IPS-20b (cell line): Measurements from ENCODE around the gene GCAT.

Source experiments
- H3K27ac ChIP-seq: one replicate; pipeline ENCODE4 v1.5.1; 2013; ENCODE audit warnings: low read length
- H3K27me3 ChIP-seq: 2 replicates; pipeline ENCODE4 v1.6.1; 2013; ENCODE audit warnings: mild to moderate bottlenecking, low read length, inconsistent platforms; ENCODE audit not compliant: insufficient read depth
- H3K36me3 ChIP-seq: 2 replicates; pipeline ENCODE4 v1.6.1; 2013; ENCODE audit warnings: low read depth, mild to moderate bottlenecking, inconsistent platforms, low read length, moderate library complexity; ENCODE audit not compliant: insufficient read depth
- H3K4me1 ChIP-seq: 2 replicates; pipeline ENCODE4 v1.6.1; 2013; ENCODE audit warnings: mild to moderate bottlenecking, control low read depth, inconsistent platforms, low read length, moderate library complexity; ENCODE audit not compliant: insufficient read depth
- H3K4me3 ChIP-seq: 2 replicates; pipeline ENCODE4 v1.5.1; 2013; ENCODE audit warnings: mild to moderate bottlenecking, low read length, inconsistent platforms
- H3K9ac ChIP-seq: 2 replicates; pipeline ENCODE4 v1.6.1; 2013; ENCODE audit warnings: low read depth, mild to moderate bottlenecking, inconsistent platforms, low read length, moderate library complexity
- H3K9me3 ChIP-seq: 2 replicates; pipeline ENCODE4 v1.6.1; 2013; ENCODE audit warnings: mild to moderate bottlenecking, low read depth, low read length, inconsistent platforms; ENCODE audit not compliant: insufficient read depth

The GCAT gene

GRCh38 chr22:37830093-37830842 lies 22.5 kb downstream of the GCAT start:
- Histone ChIP-seq H3K4me3 (no peak overlapping the region), H3K9me3 (no peaks in the 10 kb centered on the region), H3K27ac (no peak overlapping the region), H3K9ac (no peak overlapping the region), H3K36me3 (peaks cover 35% of the 10 kb centered on the region), H3K27me3 (peaks cover 10% of the 10 kb centered on the region), H3K4me1 (no peaks in the 10 kb centered on the region)

- H3K9me3 ChIP-seq: no peaks in the 10 kb centered on the region
- H3K27me3 ChIP-seq: no peaks in the 10 kb centered on the region
- no peak overlapping the region for H3K9ac ChIP-seq
Measured at GRCh38 chr22:37831472-37831871, 23.7 kb downstream of the GCAT start.

GRCh38 chr22:37832022-37832857 lies 24.5 kb downstream of the GCAT start:
- no peaks in the 10 kb centered on the region for H3K27me3 ChIP-seq
- H3K27ac ChIP-seq: no peak overlapping the region
- peaks cover 38% of the 10 kb centered on the region for H3K36me3 ChIP-seq
- H3K4me1 ChIP-seq: no peaks in the 10 kb centered on the region
- no peak overlapping the region for H3K4me3 ChIP-seq
- H3K9ac ChIP-seq: no peak overlapping the region
- no peaks in the 10 kb centered on the region for H3K9me3 ChIP-seq

More at GRCh38 chr22:37831472-37831871, 23.7 kb downstream of the GCAT start:
- no peaks in the 10 kb centered on the region for H3K4me1 ChIP-seq
- H3K27ac ChIP-seq: no peak overlapping the region
- peaks cover 38% of the 10 kb centered on the region for H3K36me3 ChIP-seq
- H3K4me3 ChIP-seq: no peak overlapping the region

GRCh38 chr22:37842015-37842793 lies 34.5 kb downstream of the GCAT start:
- no peak overlapping the region for H3K4me3 ChIP-seq

GRCh38 chr22:37843741-37844089 lies 36.0 kb downstream of the GCAT start:
- no peak overlapping the region for H3K27ac ChIP-seq
- no peaks in the 10 kb centered on the region for H3K9me3 ChIP-seq
- peak overlapping the region; percentile 93 for H3K4me3 ChIP-seq
- peaks cover under 1% of the 10 kb centered on the region; the same call in 1 of the 2 replicates for H3K36me3 ChIP-seq
- no peaks in the 10 kb centered on the region for H3K4me1 ChIP-seq
- H3K27me3 ChIP-seq: no peaks in the 10 kb centered on the region
- H3K9ac ChIP-seq: peak overlapping the region; percentile 76; the same call in 1 of the 2 replicates

More at GRCh38 chr22:37842015-37842793, 34.5 kb downstream of the GCAT start:
- H3K9me3 ChIP-seq: no peaks in the 10 kb centered on the region
- H3K9ac ChIP-seq: no peak overlapping the region
- no peak overlapping the region for H3K27ac ChIP-seq
- H3K36me3 ChIP-seq: peaks cover 8% of the 10 kb centered on the region
- H3K4me1 ChIP-seq: no peaks in the 10 kb centered on the region
- no peaks in the 10 kb centered on the region for H3K27me3 ChIP-seq

- Histone ChIP-seq H3K36me3 (no peaks in the 10 kb centered on the region), H3K27me3 (no peaks in the 10 kb centered on the region), H3K9ac (no peak overlapping the region), H3K4me3 (peak overlapping the region; percentile 93), H3K4me1 (no peaks in the 10 kb centered on the region), H3K27ac (no peak overlapping the region), H3K9me3 (no peaks in the 10 kb centered on the region)
Measured at GRCh38 chr22:37844904-37845329, 37.2 kb downstream of the GCAT start.

- Histone ChIP-seq H3K9ac (no peak overlapping the region), H3K4me1 (no peaks in the 10 kb centered on the region), H3K27ac (no peak overlapping the region), H3K9me3 (no peaks in the 10 kb centered on the region), H3K36me3 (peaks cover 11% of the 10 kb centered on the region), H3K27me3 (no peaks in the 10 kb centered on the region), H3K4me3 (no peak overlapping the region)
Measured at GRCh38 chr22:37846433-37846832, 38.7 kb downstream of the GCAT start.

GRCh38 chr22:37848587-37849088 lies 40.9 kb downstream of the GCAT start:
- H3K36me3 ChIP-seq: peaks cover 33% of the 10 kb centered on the region
- H3K4me1 ChIP-seq: no peaks in the 10 kb centered on the region
- H3K27ac ChIP-seq: peak overlapping the region; percentile 57
- no peaks in the 10 kb centered on the region for H3K9me3 ChIP-seq
- no peaks in the 10 kb centered on the region for H3K27me3 ChIP-seq
- H3K4me3 ChIP-seq: peak overlapping the region; percentile 99
- H3K9ac ChIP-seq: peak overlapping the region; percentile 97

GRCh38 chr22:37849089-37849751 lies 41.5 kb downstream of the GCAT start, which contains the start of gene EIF3L:
TSS of gene EIF3L (plus strand) at chr22:37849419. CDS start at chr22:37849450, 31 bp downstream.
- no peaks in the 10 kb centered on the region for H3K27me3 ChIP-seq
- peak within 1 kb of the TSS; percentile 99 for H3K4me3 ChIP-seq
- peak within 1 kb of the TSS; percentile 97 for H3K9ac ChIP-seq
- H3K27ac ChIP-seq: peak within 1 kb of the TSS; percentile 57
- H3K4me1 ChIP-seq: no peaks in the 10 kb centered on the region
- no peaks in the 10 kb centered on the region for H3K9me3 ChIP-seq
- H3K36me3 ChIP-seq: peaks cover 39% of the 10 kb centered on the region

GRCh38 chr22:37850801-37851200 lies 43.1 kb downstream of the GCAT start:
- Histone ChIP-seq H3K9ac (peak overlapping the region; percentile 97; the same call in 1 of the 2 replicates), H3K9me3 (no peaks in the 10 kb centered on the region), H3K4me3 (no peak overlapping the region; the same call in 1 of the 2 replicates), H3K4me1 (no peaks in the 10 kb centered on the region), H3K27ac (no peak overlapping the region), H3K27me3 (no peaks in the 10 kb centered on the region), H3K36me3 (peaks cover 55% of the 10 kb centered on the region)

- peaks cover 70% of the 10 kb centered on the region for H3K36me3 ChIP-seq
- H3K27ac ChIP-seq: no peak overlapping the region
- no peak overlapping the region for H3K4me3 ChIP-seq
- no peaks in the 10 kb centered on the region for H3K27me3 ChIP-seq
- H3K4me1 ChIP-seq: no peaks in the 10 kb centered on the region
- H3K9ac ChIP-seq: no peak overlapping the region
- H3K9me3 ChIP-seq: no peaks in the 10 kb centered on the region
Measured at GRCh38 chr22:37852418-37852817, 44.7 kb downstream of the GCAT start.
